Chondrocyte (in vitro differentiated cells): ENCODE measurements around the gene PAQR7. TPM values are rescaled to one million over a fixed set of nuclear protein-coding genes. Genes with fewer than 3 reads are reported as not detected.

Experiments used
- DNase-seq: peaks from one replicate; pipeline ENCODE4 v3.0.0; 2021; ENCODE audit warnings: mixed read lengths, low spot score
- H3K27ac Mint-ChIP-seq: one replicate; pipeline ENCODE4 v1.8.0; 2021; ENCODE audit warnings: mild to moderate bottlenecking, moderate library complexity, mixed read lengths; ENCODE audit not compliant: unreplicated experiment
- H3K27me3 Mint-ChIP-seq: 2 replicates; pipeline ENCODE4 v1.8.0; 2021; ENCODE audit warnings: low read depth, mixed read lengths
- H3K36me3 Mint-ChIP-seq: 2 replicates; pipeline ENCODE4 v1.8.0; 2021; ENCODE audit warnings: low read depth, mixed read lengths
- H3K4me1 Mint-ChIP-seq: 2 replicates; pipeline ENCODE4 v1.8.0; 2021; ENCODE audit warnings: low read depth, mild to moderate bottlenecking, mixed read lengths
- H3K4me3 Mint-ChIP-seq: one replicate; pipeline ENCODE4 v1.8.0; 2021; ENCODE audit warnings: mild to moderate bottlenecking, moderate library complexity, mixed read lengths; ENCODE audit not compliant: unreplicated experiment
- H3K9me3 Mint-ChIP-seq: 2 replicates; pipeline ENCODE4 v1.8.0; 2021; ENCODE audit warnings: low read depth, mixed read lengths
- total RNA-seq: library from RNA; stranded (reverse); gene quantifications from 3 replicates; pipeline ENCODE4 v1.2.1, GENCODE V29; 2021
- TF ChIP-seq, protein P1 (sequence below): fragments of 200-600 bp; sonication (generic); IDR thresholded peaks from 2 replicates; pipeline ENCODE4 v1.5.0; 2021; ENCODE audit warnings: antibody characterized with exemption, mild to moderate bottlenecking, moderate library complexity

Gene PAQR7
- total RNA-seq, 1 donor from 2014 or later, result 15.1 TPM

DNA sequence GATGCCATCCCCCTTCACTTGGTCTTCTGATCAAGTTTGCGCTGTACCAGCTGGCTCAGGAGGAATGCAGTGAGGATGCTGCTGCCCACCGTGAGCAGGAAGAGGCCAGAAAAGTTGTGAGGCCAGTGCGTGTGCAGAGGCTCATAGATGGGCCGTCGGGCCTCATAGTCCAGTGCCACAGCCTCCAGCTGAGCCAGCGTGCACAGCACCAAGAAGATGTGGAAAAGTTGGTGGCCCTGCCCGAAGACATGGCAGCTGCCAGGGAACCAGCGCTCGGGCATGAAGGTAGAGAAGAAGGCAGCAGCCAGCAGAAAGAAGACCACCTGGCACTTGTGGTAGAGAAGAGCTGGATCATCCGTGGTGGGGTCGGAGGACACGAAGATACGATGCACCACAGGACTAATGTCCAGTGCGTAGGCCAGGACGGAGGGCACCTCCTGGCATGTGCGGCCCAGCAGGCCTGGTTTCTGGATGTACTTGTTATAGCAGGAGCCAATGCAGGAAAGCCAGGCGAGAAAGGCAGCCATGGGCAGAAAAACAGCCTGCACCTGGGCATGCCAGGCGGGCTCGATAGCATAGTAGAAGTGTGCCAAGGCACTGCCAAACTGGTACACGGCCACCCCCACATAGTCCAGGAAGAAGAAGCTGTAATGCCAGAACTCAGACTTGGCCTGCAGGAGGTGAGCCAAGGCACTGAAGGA is 12.6 kb downstream of the PAQR7 start:
- Mint-ChIP-seq H3K36me3 (peaks cover 17% of the 10 kb centered on the region), H3K27ac (no peak overlapping the region), H3K4me3 (no peak overlapping the region), H3K27me3 (no peaks in the 10 kb centered on the region), H3K4me1 (peaks cover 27% of the 10 kb centered on the region), H3K9me3 (no peaks in the 10 kb centered on the region)
- no peak for DNase-seq
- TF ChIP-seq, protein P1, sequence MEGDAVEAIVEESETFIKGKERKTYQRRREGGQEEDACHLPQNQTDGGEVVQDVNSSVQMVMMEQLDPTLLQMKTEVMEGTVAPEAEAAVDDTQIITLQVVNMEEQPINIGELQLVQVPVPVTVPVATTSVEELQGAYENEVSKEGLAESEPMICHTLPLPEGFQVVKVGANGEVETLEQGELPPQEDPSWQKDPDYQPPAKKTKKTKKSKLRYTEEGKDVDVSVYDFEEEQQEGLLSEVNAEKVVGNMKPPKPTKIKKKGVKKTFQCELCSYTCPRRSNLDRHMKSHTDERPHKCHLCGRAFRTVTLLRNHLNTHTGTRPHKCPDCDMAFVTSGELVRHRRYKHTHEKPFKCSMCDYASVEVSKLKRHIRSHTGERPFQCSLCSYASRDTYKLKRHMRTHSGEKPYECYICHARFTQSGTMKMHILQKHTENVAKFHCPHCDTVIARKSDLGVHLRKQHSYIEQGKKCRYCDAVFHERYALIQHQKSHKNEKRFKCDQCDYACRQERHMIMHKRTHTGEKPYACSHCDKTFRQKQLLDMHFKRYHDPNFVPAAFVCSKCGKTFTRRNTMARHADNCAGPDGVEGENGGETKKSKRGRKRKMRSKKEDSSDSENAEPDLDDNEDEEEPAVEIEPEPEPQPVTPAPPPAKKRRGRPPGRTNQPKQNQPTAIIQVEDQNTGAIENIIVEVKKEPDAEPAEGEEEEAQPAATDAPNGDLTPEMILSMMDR, result no peak

DNA sequence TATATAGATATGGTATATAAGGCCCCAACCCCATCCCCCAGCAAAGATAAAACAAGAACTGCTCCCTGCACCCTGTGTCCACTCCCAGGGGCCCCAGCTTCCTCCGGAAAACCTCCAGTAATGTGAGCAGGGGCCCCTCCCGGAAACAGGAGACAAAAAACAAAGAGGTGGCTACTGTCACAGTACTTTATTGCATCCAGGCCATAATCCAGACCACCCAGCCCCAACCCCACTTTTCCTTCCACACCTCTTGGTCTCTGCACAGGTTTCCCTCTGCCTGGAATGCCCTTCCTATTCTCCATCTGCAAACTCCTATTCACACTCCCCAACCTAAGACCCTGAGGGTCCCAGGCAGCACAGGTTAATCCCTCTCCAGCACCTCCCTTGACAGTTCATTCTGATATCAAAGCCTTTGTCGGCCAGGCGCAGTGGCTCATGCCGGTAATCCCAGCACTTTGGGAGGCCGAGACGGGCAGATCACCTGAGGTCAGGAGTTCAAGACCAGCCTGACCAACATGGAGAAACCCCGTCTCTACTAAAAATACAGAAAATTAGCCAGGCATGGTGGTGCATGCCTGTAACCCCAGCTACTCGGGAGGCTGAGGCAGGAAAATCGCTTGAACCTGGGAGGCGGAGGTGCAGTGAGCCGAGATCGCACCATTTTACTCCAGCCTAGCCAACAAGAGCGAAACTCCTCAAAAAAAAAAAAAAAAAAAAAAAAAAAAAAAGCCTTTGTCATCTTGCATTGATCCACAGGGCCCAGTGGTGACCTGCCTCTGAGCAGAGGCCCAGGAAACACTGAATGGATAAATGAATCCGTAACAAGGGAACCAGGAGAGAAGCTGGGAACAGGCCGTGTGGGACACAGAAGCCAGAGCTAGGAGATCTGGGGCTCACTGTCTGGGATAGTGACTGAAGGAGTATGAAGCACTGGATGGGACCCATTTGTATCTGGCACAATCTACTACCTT is 13.9 kb downstream of the PAQR7 start:
- Mint-ChIP-seq H3K36me3 (peaks cover 15% of the 10 kb centered on the region), H3K4me3 (no peak overlapping the region), H3K27ac (peak overlapping the region; percentile 63), H3K4me1 (peaks cover 27% of the 10 kb centered on the region), H3K27me3 (no peaks in the 10 kb centered on the region), H3K9me3 (no peaks in the 10 kb centered on the region)
- DNase-seq, result no peak
- TF ChIP-seq, protein P1, result no peak

DNA sequence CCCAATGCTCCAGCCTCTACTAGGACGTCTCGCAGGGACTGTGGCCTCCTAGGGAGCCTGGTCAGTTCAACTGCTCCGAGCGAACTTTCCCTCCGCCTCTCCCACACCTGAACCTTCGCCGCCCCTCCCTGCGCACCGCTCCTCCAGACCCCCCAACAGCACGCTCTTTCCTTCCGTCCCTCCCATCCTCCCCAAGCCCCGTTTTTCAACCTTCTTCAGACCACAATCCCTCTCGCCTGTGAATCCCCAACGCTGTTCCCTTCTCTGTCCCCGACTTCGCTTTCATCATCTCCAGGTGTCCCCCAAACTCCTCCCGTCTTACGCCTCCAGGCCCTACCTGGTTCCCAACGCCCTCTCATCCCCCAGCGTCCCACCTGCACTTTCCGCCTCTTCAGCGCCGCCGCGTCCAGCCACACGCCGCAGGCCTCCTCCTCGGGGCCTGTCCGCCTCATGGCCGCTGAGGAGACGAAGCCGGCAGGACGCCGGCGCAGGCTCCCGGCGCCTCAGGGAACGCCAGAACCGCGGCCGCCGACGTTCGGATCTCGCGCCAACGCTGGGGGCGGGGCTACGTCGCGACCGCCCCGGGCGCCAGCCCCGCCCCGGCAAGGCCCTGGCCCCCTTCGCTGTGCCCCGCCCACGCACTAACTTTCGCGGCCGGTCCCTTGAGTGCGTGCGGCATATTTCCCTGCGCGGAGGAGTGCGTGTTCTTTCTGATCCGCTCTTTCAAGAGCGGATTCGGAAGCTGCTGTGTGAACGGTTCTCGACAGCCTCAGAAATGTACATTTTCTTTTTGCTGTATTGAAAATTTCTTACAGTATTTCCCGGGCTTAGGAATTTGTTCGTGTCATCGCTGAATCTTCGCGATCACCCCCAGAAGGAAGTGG is 16.4 kb downstream of the PAQR7 start, which contains the start of gene AUNIP:
Gene AUNIP, minus strand, starts transcription at position 552 of the 884 bp plus-strand sequence. Its CDS starts 100 bp downstream, at position 452.
- peak within 1 kb of the TSS; percentile 99 for H3K27ac Mint-ChIP-seq
- TF ChIP-seq, protein P1, result no peak
- H3K4me3 Mint-ChIP-seq, result peak within 1 kb of the TSS; percentile 93
- no peaks in the 10 kb centered on the region for H3K9me3 Mint-ChIP-seq
- peaks cover 27% of the 10 kb centered on the region for H3K4me1 Mint-ChIP-seq
- H3K27me3 Mint-ChIP-seq, result no peaks in the 10 kb centered on the region
- DNase-seq, result no peak
- H3K36me3 Mint-ChIP-seq, result peaks cover 7% of the 10 kb centered on the region

DNA sequence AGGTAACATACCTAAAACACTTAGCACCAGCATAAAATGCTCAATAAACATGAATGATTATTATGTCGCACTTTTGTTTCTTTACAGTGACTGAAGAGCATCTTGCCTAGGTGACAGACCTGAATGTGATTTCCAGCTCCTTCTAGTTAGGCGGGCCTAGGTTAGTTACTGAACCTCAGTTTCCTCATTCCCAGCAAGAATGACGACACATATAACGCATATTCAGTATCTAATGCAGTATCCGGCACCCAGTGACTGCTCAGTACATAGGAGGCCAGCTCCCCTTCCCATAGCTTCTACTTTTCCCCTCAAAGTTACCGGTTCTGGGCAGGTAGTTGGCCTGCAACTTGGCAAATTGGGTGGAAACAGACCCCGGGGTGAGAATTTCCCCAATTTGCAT is 17.0 kb downstream of the PAQR7 start:
- Mint-ChIP-seq H3K4me1 (peaks cover 27% of the 10 kb centered on the region), H3K27ac (peak overlapping the region; percentile 87), H3K27me3 (no peaks in the 10 kb centered on the region), H3K9me3 (no peaks in the 10 kb centered on the region), H3K36me3 (peaks cover 7% of the 10 kb centered on the region), H3K4me3 (peak overlapping the region; percentile 93)
- TF ChIP-seq, protein P1, result no peak
- DNase-seq, result no peak
